GM21737 (cell line): ENCODE results near the gene ETNK2.

ENCODE experiments used
- ATAC-seq: cut with Tn5 transposase; IDR thresholded peaks from one replicate; pipeline ENCODE4 v1.9.1; 2021; ENCODE audit warnings: mild to moderate bottlenecking, moderate library complexity; ENCODE audit not compliant: unreplicated experiment

The ETNK2 gene

GRCh38 chr1:204127597-204128242, 24.1 kb downstream of the ETNK2 start:
- no peak for ATAC-seq

DNA sequence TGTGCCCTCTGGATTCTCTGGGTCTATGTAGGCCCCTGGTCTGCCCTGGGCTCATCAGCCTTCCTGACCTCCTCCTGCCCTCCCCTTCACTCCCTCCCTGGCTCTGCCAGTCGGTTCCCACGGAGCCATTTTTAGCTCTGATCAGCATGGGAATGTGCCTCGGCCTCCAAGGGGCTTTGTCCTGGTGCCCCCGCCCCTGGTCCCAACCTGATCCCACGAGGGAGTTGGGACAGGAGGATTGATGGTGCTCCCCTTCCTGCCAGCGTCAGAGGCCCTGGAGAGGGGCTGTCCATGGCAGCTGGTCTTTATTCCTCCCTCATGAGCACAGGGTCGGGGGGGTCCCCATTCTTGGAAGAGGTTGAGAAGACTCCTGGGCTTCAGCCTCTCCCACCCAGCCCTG, 24.9 kb downstream of the ETNK2 start:
- ATAC-seq: no peak

DNA sequence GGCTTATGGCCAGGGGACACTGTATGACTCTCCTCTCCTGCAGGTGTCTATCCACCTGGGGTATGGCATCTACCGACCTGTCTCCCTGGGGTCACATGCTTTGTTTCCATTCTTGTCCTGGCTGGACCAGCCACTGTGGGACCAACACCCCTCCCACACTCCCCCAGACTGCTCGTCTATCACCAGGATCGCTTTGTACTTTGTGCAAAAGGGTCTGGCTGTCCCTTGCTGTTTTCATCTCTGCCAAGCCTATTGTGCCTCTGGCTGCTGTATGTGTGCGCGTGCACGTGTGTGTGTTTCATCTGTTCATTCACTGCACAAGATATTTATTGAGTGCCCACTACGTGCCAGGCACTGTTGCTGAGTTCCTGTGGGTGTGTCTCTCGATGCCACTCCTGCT, 25.5 kb downstream of the ETNK2 start:
- no peak for ATAC-seq

GRCh38 chr1:204125759-204126351, 26.0 kb downstream of the ETNK2 start:
- no peak for ATAC-seq

DNA sequence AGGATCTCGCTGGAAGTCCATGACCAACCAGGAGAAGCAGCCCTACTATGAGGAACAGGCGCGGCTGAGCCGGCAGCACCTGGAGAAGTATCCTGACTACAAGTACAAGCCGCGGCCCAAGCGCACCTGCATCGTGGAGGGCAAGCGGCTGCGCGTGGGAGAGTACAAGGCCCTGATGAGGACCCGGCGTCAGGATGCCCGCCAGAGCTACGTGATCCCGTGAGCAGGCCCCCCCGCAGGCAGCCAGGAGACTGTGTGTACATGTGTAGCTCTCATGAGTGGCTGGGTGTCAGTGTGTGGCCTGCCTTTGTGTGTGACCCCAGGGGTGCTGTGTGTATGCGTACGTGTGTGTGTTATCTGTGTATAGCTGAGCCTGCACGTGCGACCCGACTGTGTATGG, 27.2 kb downstream of the ETNK2 start:
- ATAC-seq: no peak

GRCh38 chr1:204123376-204123775, 28.5 kb downstream of the ETNK2 start:
- ATAC-seq: no peak

GRCh38 chr1:204121840-204122555, 29.8 kb downstream of the ETNK2 start:
- ATAC-seq: no peak

DNA sequence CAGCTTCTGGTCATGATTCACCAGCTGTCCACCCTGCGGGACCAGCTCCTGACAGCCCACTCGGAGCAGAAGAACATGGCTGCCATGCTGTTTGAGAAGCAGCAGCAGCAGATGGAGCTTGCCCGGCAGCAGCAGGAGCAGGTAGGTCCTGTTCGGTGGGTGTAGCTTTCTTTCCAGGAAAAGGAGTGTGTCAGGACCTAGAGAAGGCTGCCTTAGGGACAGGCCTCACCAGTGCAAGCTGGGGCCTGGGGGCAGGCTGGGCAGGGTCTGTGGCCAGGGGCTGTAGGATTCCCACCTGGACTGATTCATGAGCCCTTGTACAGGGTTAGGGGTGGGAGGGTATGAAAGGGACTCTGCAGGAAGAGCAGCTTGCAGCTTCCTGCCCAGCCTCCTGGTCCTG, 35.3 kb downstream of the ETNK2 start:
- ATAC-seq: no peak

- ATAC-seq: no peak
These were observed 36.7 kb downstream of the ETNK2 start for GRCh38 chr1:204115116-204115515.

GRCh38 chr1:204114606-204115005, 37.2 kb downstream of the ETNK2 start:
- no peak for ATAC-seq

- no peak for ATAC-seq
These were observed 37.9 kb downstream of the ETNK2 start for GRCh38 chr1:204113896-204114295.

- no peak for ATAC-seq
These were observed 38.7 kb downstream of the ETNK2 start for GRCh38 chr1:204112876-204113730.

DNA sequence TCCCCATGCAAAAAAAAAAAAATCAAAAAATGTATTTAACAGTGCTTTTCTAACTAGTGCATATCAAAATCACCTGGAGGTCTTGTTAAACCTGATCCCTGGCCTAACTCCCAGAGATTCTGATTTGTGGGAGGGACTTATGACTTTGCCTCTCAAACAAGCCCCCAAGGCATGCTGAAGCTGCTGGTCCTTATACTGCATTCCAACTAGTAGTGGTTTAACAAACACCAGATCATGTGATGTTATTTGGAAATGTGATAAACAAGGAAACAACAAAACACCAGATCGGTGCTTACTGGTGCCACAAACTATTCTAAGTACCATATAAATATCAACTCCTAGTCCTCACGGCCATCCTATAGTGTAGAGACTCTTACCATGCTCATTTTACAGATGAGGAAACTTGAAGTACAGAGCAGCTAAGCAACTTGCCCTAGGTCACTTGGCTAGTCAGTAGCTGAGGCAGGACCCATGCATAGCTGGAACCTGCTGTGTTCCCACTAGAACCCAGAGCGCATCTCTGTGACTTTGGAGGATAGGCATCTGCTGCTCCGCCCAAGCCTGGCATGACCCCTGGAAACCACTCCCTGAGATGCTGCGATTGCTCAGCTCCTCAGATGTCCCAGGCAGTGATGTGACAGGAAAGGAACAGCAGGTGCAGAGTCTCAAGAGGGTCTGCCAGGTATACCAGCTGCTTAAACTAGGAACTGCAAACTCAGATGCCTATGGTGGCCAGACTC, 40.8 kb downstream of the ETNK2 start:
- ATAC-seq: no peak

DNA sequence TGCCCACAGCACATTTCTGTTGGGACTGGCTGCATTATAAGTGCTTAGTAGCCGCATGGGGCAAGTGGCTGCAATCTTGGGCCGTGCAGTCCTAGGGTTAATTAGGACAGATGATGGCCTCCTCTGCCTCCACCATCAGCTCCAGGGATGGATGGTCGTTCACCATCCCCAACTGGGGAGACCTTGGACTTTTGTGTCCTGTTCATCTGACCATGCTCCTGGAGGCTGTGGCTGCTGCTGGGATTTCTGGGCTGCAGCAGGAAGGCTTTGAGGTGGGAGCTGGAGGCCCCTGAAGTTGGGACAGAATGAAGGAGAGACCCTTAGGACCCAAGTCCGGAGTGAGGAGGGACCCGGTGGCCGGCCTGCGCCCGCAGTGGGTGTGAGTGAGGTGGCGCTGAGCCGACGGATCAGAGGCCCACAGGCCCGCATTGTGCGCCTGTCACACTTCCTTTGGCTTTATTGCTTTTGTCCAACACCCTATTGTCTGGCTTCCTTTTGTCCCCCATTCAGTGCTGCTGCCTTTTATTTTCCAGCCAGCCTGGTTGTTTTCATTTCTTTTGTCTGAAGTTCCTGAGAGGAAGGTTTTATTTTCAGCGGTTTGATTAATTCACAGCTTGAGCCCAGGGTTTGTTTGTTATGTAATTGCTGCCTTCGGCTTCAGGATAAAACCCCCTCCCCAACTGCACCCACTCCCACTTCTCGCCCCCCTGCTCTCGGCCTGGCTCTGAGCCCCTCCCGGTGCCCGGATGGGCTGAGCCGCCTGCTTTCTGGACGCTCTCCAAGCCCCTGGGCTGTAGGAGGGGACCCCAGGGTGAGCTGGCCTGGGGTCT, 43.3 kb downstream of the ETNK2 start:
- no peak for ATAC-seq

GRCh38 chr1:204107892-204108291, 44.0 kb downstream of the ETNK2 start:
- ATAC-seq: no peak

- no peak for ATAC-seq
These were observed 45.0 kb downstream of the ETNK2 start for GRCh38 chr1:204106825-204107224.

GRCh38 chr1:204105131-204105515, 46.7 kb downstream of the ETNK2 start:
- ATAC-seq: no peak

- ATAC-seq: no peak
These were observed 47.3 kb downstream of the ETNK2 start for GRCh38 chr1:204104331-204105130.

GRCh38 chr1:204103431-204103741, 48.5 kb downstream of the ETNK2 start:
- ATAC-seq: no peak
